ENCODE results near the gene PPFIA3. TPM values are rescaled to one million over a fixed set of nuclear protein-coding genes. Genes with fewer than 3 reads are reported as not detected.
"Not testable (repeated sequence)": the region's sequence is repeated elsewhere in the genome, so short reads cannot be mapped to it uniquely, and the experiment has no call there.

PPFIA3 gene
- total RNA-seq, 2 experiments from 2014 or later: 3.6 to 4.6 TPM

- H3K9me3 Mint-ChIP-seq: no peaks in the 10 kb centered on the region
- ATAC-seq (ENCODE audit: low read depth) (no peak), DNase-seq (no peak)
- peaks cover 1% of the 10 kb centered on the region for H3K36me3 Mint-ChIP-seq
- H3K4me1 Mint-ChIP-seq: peaks cover 6% of the 10 kb centered on the region
- H3K27me3 Mint-ChIP-seq: peaks cover 15% of the 10 kb centered on the region
- POLR2A ChIA-PET: no interaction called here
- no peak overlapping the region for H3K4me3 Mint-ChIP-seq
- no peak overlapping the region for H3K27ac Mint-ChIP-seq
Measured at GRCh38 chr19:49136771-49137171, 17.4 kb downstream of the PPFIA3 start.

GRCh38 chr19:49140951-49141350 is 21.6 kb downstream of the PPFIA3 start:
- Mint-ChIP-seq H3K36me3 (no peaks in the 10 kb centered on the region), H3K9me3 (no peaks in the 10 kb centered on the region), H3K4me1 (peaks cover 14% of the 10 kb centered on the region), H3K4me3 (no peak overlapping the region), H3K27ac (no peak overlapping the region), H3K27me3 (peaks cover 11% of the 10 kb centered on the region)
- DNase-seq (no peak), ATAC-seq (ENCODE audit: low read depth) (no peak)
- POLR2A ChIA-PET: interaction anchor here (0.6 kb wide), 2 partner anchors 46 to 123 kb away, joined by 3 read pairs; no protein-coding TSS in a partner anchor

- no peak overlapping the region for H3K4me3 Mint-ChIP-seq
- ATAC-seq (ENCODE audit: low read depth) (no peak), DNase-seq (no peak)
- POLR2A ChIA-PET: interaction anchor here (0.6 kb wide), 2 partner anchors 46 to 124 kb away, joined by 3 read pairs; no protein-coding TSS in a partner anchor
- H3K36me3 Mint-ChIP-seq: no peaks in the 10 kb centered on the region
- H3K9me3 Mint-ChIP-seq: no peaks in the 10 kb centered on the region
- H3K4me1 Mint-ChIP-seq: peaks cover 17% of the 10 kb centered on the region
- peaks cover 13% of the 10 kb centered on the region for H3K27me3 Mint-ChIP-seq
- no peak overlapping the region for H3K27ac Mint-ChIP-seq
Measured at GRCh38 chr19:49141352-49141751, 22.0 kb downstream of the PPFIA3 start.

- ATAC-seq (ENCODE audit: low read depth) (peak; percentile 94), DNase-seq (peak; percentile 76)
- peak overlapping the region; percentile 88 for H3K4me3 Mint-ChIP-seq
- H3K27ac Mint-ChIP-seq: peak overlapping the region; percentile 68
- no peaks in the 10 kb centered on the region for H3K9me3 Mint-ChIP-seq
- H3K36me3 Mint-ChIP-seq: no peaks in the 10 kb centered on the region
- H3K27me3 Mint-ChIP-seq: peaks cover 26% of the 10 kb centered on the region
- POLR2A ChIA-PET: interaction anchor here (0.9 kb wide), 2 partner anchors 9 to 856 kb away, joined by 3 read pairs; no protein-coding TSS in a partner anchor
- H3K4me1 Mint-ChIP-seq: peaks cover 17% of the 10 kb centered on the region
Measured at GRCh38 chr19:49142866-49143335, 23.6 kb downstream of the PPFIA3 start.

- H3K36me3 Mint-ChIP-seq: no peaks in the 10 kb centered on the region
- H3K4me1 Mint-ChIP-seq: peaks cover 22% of the 10 kb centered on the region
- peaks cover 50% of the 10 kb centered on the region for H3K27me3 Mint-ChIP-seq
- POLR2A ChIA-PET: interaction anchor here (0.8 kb wide), 1 partner anchor 20 kb away, joined by 4 read pairs; no protein-coding TSS in a partner anchor
- ATAC-seq (ENCODE audit: low read depth): peak; percentile 32
- H3K9me3 Mint-ChIP-seq: no peaks in the 10 kb centered on the region
- H3K27ac Mint-ChIP-seq: peak overlapping the region; percentile 70
- H3K4me3 Mint-ChIP-seq: peak overlapping the region; percentile 74
- DNase-seq: peak; percentile 86
Measured at GRCh38 chr19:49145573-49146407, 26.4 kb downstream of the PPFIA3 start.

- not testable (repeated sequence) for ATAC-seq (ENCODE audit: low read depth); H3K4me3 Mint-ChIP-seq; H3K27ac Mint-ChIP-seq
Measured at GRCh38 chr19:49146408-49146770, 27.0 kb downstream of the PPFIA3 start.

GRCh38 chr19:49148044-49148682 is 28.8 kb downstream of the PPFIA3 start:
- DNase-seq: no peak
- ATAC-seq (ENCODE audit: low read depth): no peak
- Mint-ChIP-seq H3K36me3 (no peaks in the 10 kb centered on the region), H3K27me3 (peaks cover 62% of the 10 kb centered on the region), H3K4me3 (peak overlapping the region; percentile 63), H3K4me1 (peaks cover 17% of the 10 kb centered on the region), H3K27ac (no peak overlapping the region), H3K9me3 (no peaks in the 10 kb centered on the region)
- POLR2A ChIA-PET: no interaction called here

More at GRCh38 chr19:49146408-49146770, 27.0 kb downstream of the PPFIA3 start:
- POLR2A ChIA-PET, DNase-seq, H3K9me3 Mint-ChIP-seq, H3K36me3 Mint-ChIP-seq: not testable (repeated sequence)
- Mint-ChIP-seq H3K4me1 (peaks cover 23% of the 10 kb centered on the region), H3K27me3 (peaks cover 55% of the 10 kb centered on the region)

GRCh38 chr19:49148784-49149651 is 29.7 kb downstream of the PPFIA3 start:
- POLR2A ChIA-PET: no interaction called here
- H3K27me3 Mint-ChIP-seq: peaks cover 70% of the 10 kb centered on the region

GRCh38 chr19:49149652-49150105 is 30.3 kb downstream of the PPFIA3 start:
- Mint-ChIP-seq H3K27me3 (peaks cover 72% of the 10 kb centered on the region), H3K36me3 (no peaks in the 10 kb centered on the region), H3K9me3 (no peaks in the 10 kb centered on the region), H3K4me3 (peak overlapping the region; percentile 85), H3K4me1 (peaks cover 20% of the 10 kb centered on the region), H3K27ac (no peak overlapping the region)
- ATAC-seq (ENCODE audit: low read depth): no peak
- POLR2A ChIA-PET: no interaction called here
- DNase-seq: no peak

More at GRCh38 chr19:49148784-49149651, 29.7 kb downstream of the PPFIA3 start:
- no peaks in the 10 kb centered on the region for H3K36me3 Mint-ChIP-seq
- H3K4me1 Mint-ChIP-seq: peaks cover 20% of the 10 kb centered on the region
- DNase-seq (peak; percentile 85), ATAC-seq (ENCODE audit: low read depth) (peak; percentile 40)
- peak overlapping the region; percentile 85 for H3K4me3 Mint-ChIP-seq
- no peaks in the 10 kb centered on the region for H3K9me3 Mint-ChIP-seq
- no peak overlapping the region for H3K27ac Mint-ChIP-seq

GRCh38 chr19:49150106-49150943 is 31.0 kb downstream of the PPFIA3 start:
- POLR2A ChIA-PET: interaction anchor here (0.5 to 0.6 kb wide), 2 partner anchors 76 to 660 kb away, joined by 4 read pairs; no protein-coding TSS in a partner anchor
- DNase-seq (peak; percentile 66), ATAC-seq (ENCODE audit: low read depth) (peak; percentile 13)
- Mint-ChIP-seq H3K27me3 (peaks cover 72% of the 10 kb centered on the region), H3K27ac (peak overlapping the region; percentile 54), H3K4me1 (peaks cover 20% of the 10 kb centered on the region), H3K36me3 (no peaks in the 10 kb centered on the region), H3K4me3 (peak overlapping the region; percentile 85), H3K9me3 (no peaks in the 10 kb centered on the region)

- Mint-ChIP-seq H3K4me3 (peak overlapping the region; percentile 85), H3K27ac (no peak overlapping the region), H3K4me1 (peaks cover 16% of the 10 kb centered on the region), H3K27me3 (peaks cover 70% of the 10 kb centered on the region), H3K36me3 (no peaks in the 10 kb centered on the region), H3K9me3 (no peaks in the 10 kb centered on the region)
- POLR2A ChIA-PET: no interaction called here
- no peak for DNase-seq
- no peak for ATAC-seq (ENCODE audit: low read depth)
Measured at GRCh38 chr19:49150944-49151243, 31.6 kb downstream of the PPFIA3 start.

Measured in activated naive CD8-positive, alpha-beta T cell treated with anti-CD3 and anti-CD28 coated beads, Interleukin-2, amount 10 ng/mL, durations not matched to agents 7 days and 5 days (primary cell).